MM.1S (cell line): ENCODE measurements around the gene LY86.

Source experiments
- DNase-seq: peaks from one replicate; pipeline ENCODE4 v3.0.0-alpha.2; 2015
- H2AFZ ChIP-seq: fragments of 300-600 bp; sonication (generic); 2 replicates; pipeline ENCODE4 v1.6.0; 2016; ENCODE audit warnings: antibody characterized with exemption, low read length
- H3F3A ChIP-seq: fragments of 300-600 bp; sonication (generic); 2 replicates; pipeline ENCODE4 v1.6.1; 2016; ENCODE audit warnings: mild to moderate bottlenecking, antibody characterized with exemption, low read length, moderate library complexity, mixed read lengths; ENCODE audit not compliant: insufficient read depth
- H3K27ac ChIP-seq: fragments of 300-600 bp; sonication (generic); 2 replicates; pipeline ENCODE4 v1.5.1; 2016; ENCODE audit warnings: mild to moderate bottlenecking, low read length
- H3K27me3 ChIP-seq: fragments of 300-600 bp; sonication (generic); replicated peaks from 2 replicates; pipeline ENCODE4 v1.6.0; 2016; ENCODE audit warnings: low read length; ENCODE audit not compliant: insufficient read depth
- H3K36me3 ChIP-seq: fragments of 300-600 bp; sonication (generic); replicated peaks from 2 replicates; pipeline ENCODE4 v1.6.1; 2016; ENCODE audit warnings: mild to moderate bottlenecking, low read length, mixed read lengths; ENCODE audit not compliant: insufficient read depth
- H3K4me1 ChIP-seq: fragments of 300-600 bp; sonication (generic); 2 replicates; pipeline ENCODE4 v1.6.1; 2016; ENCODE audit warnings: low read length, mixed read lengths
- H3K4me2 ChIP-seq: fragments of 300-600 bp; sonication (generic); 2 replicates; pipeline ENCODE4 v1.6.0; 2016; ENCODE audit warnings: low read depth, low read length
- H3K4me3 ChIP-seq: fragments of 300-600 bp; sonication (generic); 2 replicates; pipeline ENCODE4 v1.5.1; 2016; ENCODE audit warnings: low read length, mixed read lengths
- H3K79me2 ChIP-seq: fragments of 300-600 bp; sonication (generic); 2 replicates; pipeline ENCODE4 v1.6.1; 2016; ENCODE audit warnings: mixed run types, low read length, mixed read lengths
- H3K9ac ChIP-seq: fragments of 300-600 bp; sonication (generic); 2 replicates; pipeline ENCODE4 v1.6.1; 2016; ENCODE audit warnings: low read length, mixed read lengths
- H3K9me2 ChIP-seq: fragments of 300-600 bp; sonication (generic); replicated peaks from 2 replicates; pipeline ENCODE4 v1.6.1; 2016; ENCODE audit warnings: mild to moderate bottlenecking, low read length, mixed read lengths; ENCODE audit not compliant: insufficient read depth
- H3K9me3 ChIP-seq: fragments of 300-600 bp; sonication (generic); replicated peaks from 2 replicates; pipeline ENCODE4 v1.6.1; 2016; ENCODE audit warnings: mild to moderate bottlenecking, low read length, mixed read lengths; ENCODE audit not compliant: insufficient read depth
- H4K20me1 ChIP-seq: fragments of 300-600 bp; sonication (generic); 2 replicates; pipeline ENCODE4 v1.6.1; 2016; ENCODE audit warnings: mild to moderate bottlenecking, low read length, moderate library complexity, mixed read lengths; ENCODE audit not compliant: insufficient read depth
- CTCF ChIP-seq: fragments of 300-600 bp; sonication (generic); IDR thresholded peaks from 2 replicates; pipeline ENCODE4 v1.5.1; 2016; ENCODE audit warnings: antibody characterized with exemption, low read length, mixed read lengths
- EZH2 ChIP-seq: fragments of 300-600 bp; sonication (generic); optimal IDR thresholded peaks from 2 replicates; pipeline ENCODE3; 2017; ENCODE audit warnings: low read depth, mild to moderate bottlenecking, antibody characterized with exemption, low read length, mixed read lengths
- EZH2phosphoT487 ChIP-seq: fragments of 300-600 bp; sonication (generic); IDR thresholded peaks from 2 replicates; pipeline ENCODE4 v1.6.1; 2018; ENCODE audit warnings: antibody characterized with exemption, low read length

The LY86 gene

DNA sequence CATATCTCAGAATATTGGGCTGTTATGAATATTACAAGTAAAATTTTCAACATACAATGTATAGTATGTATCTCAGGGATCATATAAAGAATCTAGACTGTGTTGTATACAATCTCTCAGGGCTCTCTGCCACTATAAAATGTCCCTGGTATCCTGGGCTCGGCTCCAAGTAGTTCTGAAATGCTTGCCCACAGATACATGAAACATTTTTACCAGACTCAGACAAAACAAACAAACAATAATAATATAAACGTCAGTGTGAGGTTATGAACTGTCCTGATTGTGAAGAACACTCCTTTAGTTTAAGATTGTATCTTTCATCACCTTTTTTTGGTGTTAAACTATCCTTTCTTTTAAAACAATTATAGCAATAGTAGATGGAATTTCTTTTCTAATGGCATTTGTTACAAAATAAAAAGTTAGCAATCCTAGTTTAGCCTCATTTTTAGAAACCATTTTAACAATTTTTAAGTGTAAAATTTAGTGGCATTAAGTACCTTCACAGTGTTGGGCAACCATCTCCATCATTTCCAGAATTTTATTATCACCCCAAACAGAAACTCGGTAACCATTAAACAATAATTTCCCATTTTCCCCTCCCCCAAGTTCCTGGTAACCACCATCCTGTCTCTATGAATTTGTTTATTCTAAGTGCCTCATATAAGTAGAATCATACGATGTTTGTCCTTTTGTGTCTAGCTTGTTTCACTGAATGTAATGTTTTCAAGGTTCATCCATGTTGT, 17.4 kb upstream of the LY86 start:
- no peaks in the 10 kb centered on the region for H3F3A ChIP-seq
- no peak for DNase-seq
- no peak overlapping the region for H3K4me3 ChIP-seq
- H3K9me2 ChIP-seq = no peaks in the 10 kb centered on the region
- H3K9ac ChIP-seq = no peak overlapping the region
- H2AFZ ChIP-seq = no peak overlapping the region
- no peak overlapping the region for H3K4me2 ChIP-seq
- no peaks in the 10 kb centered on the region for H3K4me1 ChIP-seq
- H3K36me3 ChIP-seq = no peaks in the 10 kb centered on the region
- no peaks in the 10 kb centered on the region for H3K9me3 ChIP-seq
- H3K79me2 ChIP-seq = no peaks in the 10 kb centered on the region
- no peaks in the 10 kb centered on the region for H3K27me3 ChIP-seq
- H3K27ac ChIP-seq = no peak overlapping the region
- H4K20me1 ChIP-seq = no peaks in the 10 kb centered on the region
- TF ChIP-seq CTCF = no peak
- TF ChIP-seq EZH2phosphoT487 = no peak
- no peak for TF ChIP-seq EZH2

GRCh38 chr6:6575143-6575542, 13.4 kb upstream of the LY86 start:
- Histone ChIP-seq H3F3A (no peaks in the 10 kb centered on the region), H3K36me3 (no peaks in the 10 kb centered on the region), H4K20me1 (no peaks in the 10 kb centered on the region), H3K4me1 (no peaks in the 10 kb centered on the region), H3K9ac (no peak overlapping the region), H3K27ac (no peak overlapping the region), H3K4me3 (no peak overlapping the region), H3K27me3 (no peaks in the 10 kb centered on the region), H3K9me2 (no peaks in the 10 kb centered on the region), H3K9me3 (no peaks in the 10 kb centered on the region), H3K4me2 (no peak overlapping the region), H3K79me2 (no peaks in the 10 kb centered on the region), H2AFZ (no peak overlapping the region)
- no peak for TF ChIP-seq EZH2
- no peak for DNase-seq

DNA sequence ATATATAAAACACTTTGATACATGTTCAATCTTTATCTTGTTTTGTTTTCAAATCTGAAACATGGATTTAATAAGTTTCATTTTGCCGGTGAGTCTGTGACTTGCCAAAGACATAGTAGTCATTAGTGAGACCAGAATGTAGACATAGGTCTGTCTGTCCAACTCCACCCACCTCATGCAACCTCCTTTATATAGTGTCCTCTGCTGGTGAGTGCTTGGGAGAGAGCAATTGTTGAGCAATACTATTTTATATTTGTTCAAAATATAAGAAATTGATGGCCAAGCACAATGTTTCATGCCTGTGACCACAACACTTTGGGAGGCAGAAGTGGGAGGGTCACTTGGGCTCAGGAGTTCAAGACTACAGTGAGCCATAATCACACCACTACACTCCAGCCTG, 10.8 kb upstream of the LY86 start:
- no peaks in the 10 kb centered on the region for H3K9me2 ChIP-seq
- H3K4me2 ChIP-seq = no peak overlapping the region
- TF ChIP-seq EZH2phosphoT487 (no peak), CTCF (no peak), EZH2 (no peak)
- no peaks in the 10 kb centered on the region for H4K20me1 ChIP-seq
- no peaks in the 10 kb centered on the region for H3K4me1 ChIP-seq
- no peak overlapping the region for H3K9ac ChIP-seq
- H3F3A ChIP-seq = no peaks in the 10 kb centered on the region
- H3K27ac ChIP-seq = no peak overlapping the region
- H2AFZ ChIP-seq = no peak overlapping the region
- H3K79me2 ChIP-seq = no peaks in the 10 kb centered on the region
- H3K27me3 ChIP-seq = no peaks in the 10 kb centered on the region
- H3K4me3 ChIP-seq = no peak overlapping the region
- H3K36me3 ChIP-seq = no peaks in the 10 kb centered on the region
- no peak for DNase-seq
- H3K9me3 ChIP-seq = no peaks in the 10 kb centered on the region

DNA sequence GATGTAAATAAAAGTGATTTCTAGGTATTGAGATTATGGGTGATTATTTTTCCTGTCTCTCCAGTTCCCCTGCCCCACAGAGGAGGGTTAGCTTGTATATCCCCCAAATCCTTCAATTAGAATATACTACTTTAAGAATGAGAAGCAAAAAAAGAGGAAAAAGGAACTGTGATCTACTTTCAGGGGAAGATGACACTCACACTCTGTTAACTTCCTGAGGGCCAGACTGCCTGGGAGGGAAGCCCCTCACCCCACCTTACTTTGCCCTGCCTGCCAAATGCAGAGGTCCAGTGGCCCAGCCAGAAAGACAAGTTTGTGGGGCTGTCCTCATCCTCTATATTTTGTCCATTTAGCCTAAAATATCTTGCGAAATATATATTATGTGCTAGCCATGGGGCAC, 9.2 kb upstream of the LY86 start:
- Histone ChIP-seq H3K4me1 (no peaks in the 10 kb centered on the region), H4K20me1 (no peaks in the 10 kb centered on the region), H3K4me3 (no peak overlapping the region), H3K36me3 (no peaks in the 10 kb centered on the region), H3K9me3 (no peaks in the 10 kb centered on the region), H3K79me2 (no peaks in the 10 kb centered on the region), H3K9me2 (no peaks in the 10 kb centered on the region), H3K9ac (no peak overlapping the region), H2AFZ (no peak overlapping the region), H3K27me3 (no peaks in the 10 kb centered on the region), H3K4me2 (no peak overlapping the region), H3F3A (no peaks in the 10 kb centered on the region), H3K27ac (no peak overlapping the region)
- DNase-seq = no peak
- no peak for TF ChIP-seq EZH2
- TF ChIP-seq EZH2phosphoT487 = no peak
- no peak for TF ChIP-seq CTCF
